Osteocyte (in vitro differentiated cells): ENCODE measurements around the gene NCOR1. TPM values are rescaled to one million over a fixed set of nuclear protein-coding genes. Genes with fewer than 3 reads are reported as not detected.
"Not testable (repeated sequence)": the region's sequence is repeated elsewhere in the genome, so short reads cannot be mapped to it uniquely, and the experiment has no call there.

Experiments used
- DNase-seq: peaks from one replicate; pipeline ENCODE4 v3.0.0; 2021; ENCODE audit warnings: mixed read lengths; ENCODE audit not compliant: unreplicated experiment; ENCODE audit errors: extremely low spot score
- H3K27ac Mint-ChIP-seq: one replicate; pipeline ENCODE4 v1.8.0; 2021; ENCODE audit warnings: mild to moderate bottlenecking, mixed read lengths; ENCODE audit not compliant: unreplicated experiment
- H3K27me3 Mint-ChIP-seq: one replicate; pipeline ENCODE4 v1.8.0; 2021; ENCODE audit warnings: mixed read lengths; ENCODE audit not compliant: unreplicated experiment
- H3K36me3 Mint-ChIP-seq: one replicate; pipeline ENCODE4 v1.8.0; 2021; ENCODE audit warnings: mixed read lengths; ENCODE audit not compliant: unreplicated experiment
- H3K4me1 Mint-ChIP-seq: one replicate; pipeline ENCODE4 v1.8.0; 2021; ENCODE audit warnings: mixed read lengths; ENCODE audit not compliant: unreplicated experiment
- H3K4me3 Mint-ChIP-seq: one replicate; pipeline ENCODE4 v1.8.0; 2021; ENCODE audit warnings: mild to moderate bottlenecking, moderate library complexity, mixed read lengths; ENCODE audit not compliant: unreplicated experiment
- H3K9me3 Mint-ChIP-seq: one replicate; pipeline ENCODE4 v1.8.0; 2021; ENCODE audit warnings: mixed read lengths; ENCODE audit not compliant: unreplicated experiment
- CTCF ChIP-seq: fragments of 200-600 bp; sonication (generic); IDR thresholded peaks from 2 replicates; pipeline ENCODE4 v1.5.0; 2021; ENCODE audit warnings: antibody characterized with exemption, mild to moderate bottlenecking, moderate library complexity
- total RNA-seq: library from RNA; stranded (reverse); gene quantifications from 2 replicates; pipeline ENCODE4 v1.2.1, GENCODE V29; 2021

Gene NCOR1
- total RNA-seq, 1 donor from 2014 or later, result 132 TPM

- Mint-ChIP-seq H3K9me3 (no peaks in the 10 kb centered on the region), H3K4me1 (peaks cover 2% of the 10 kb centered on the region), H3K36me3 (peaks cover 5% of the 10 kb centered on the region), H3K27ac (no peak overlapping the region), H3K4me3 (no peak overlapping the region), H3K27me3 (no peaks in the 10 kb centered on the region)
- DNase-seq, result no peak
- no peak for TF ChIP-seq CTCF
Measured at GRCh38 chr17:16232391-16232790, 17.1 kb upstream of the NCOR1 start.

GRCh38 chr17:16229912-16230561, 14.7 kb upstream of the NCOR1 start:
- H3K27me3 Mint-ChIP-seq, H3K9me3 Mint-ChIP-seq, H3K4me1 Mint-ChIP-seq, DNase-seq, H3K36me3 Mint-ChIP-seq, H3K27ac Mint-ChIP-seq, H3K4me3 Mint-ChIP-seq: not testable (repeated sequence)

GRCh38 chr17:16222406-16222805, 7.1 kb upstream of the NCOR1 start:
- H3K27ac Mint-ChIP-seq, result no peak overlapping the region
- no peak for DNase-seq
- H3K36me3 Mint-ChIP-seq, result peaks cover 4% of the 10 kb centered on the region
- H3K9me3 Mint-ChIP-seq, result no peaks in the 10 kb centered on the region
- no peaks in the 10 kb centered on the region for H3K27me3 Mint-ChIP-seq
- TF ChIP-seq CTCF, result no peak
- no peak overlapping the region for H3K4me3 Mint-ChIP-seq
- H3K4me1 Mint-ChIP-seq, result peaks cover 10% of the 10 kb centered on the region

GRCh38 chr17:16217002-16217635, 1.8 kb upstream of the NCOR1 start, which contains the start of gene PIGL:
Gene PIGL, plus strand, starts transcription at chr17:16217210. Its CDS starts 17 bp downstream, at chr17:16217227.
- no peaks in the 10 kb centered on the region for H3K27me3 Mint-ChIP-seq
- DNase-seq, result peak; percentile 93
- no peaks in the 10 kb centered on the region for H3K9me3 Mint-ChIP-seq
- H3K27ac Mint-ChIP-seq, result peak within 1 kb of the TSS; percentile 96
- TF ChIP-seq CTCF, result no peak
- peaks cover 42% of the 10 kb centered on the region for H3K4me1 Mint-ChIP-seq
- H3K4me3 Mint-ChIP-seq, result peak within 1 kb of the TSS; percentile 95
- H3K36me3 Mint-ChIP-seq, result no peaks in the 10 kb centered on the region

GRCh38 chr17:16216341-16217001, 1.1 kb upstream of the NCOR1 start:
- H3K27me3 Mint-ChIP-seq, H3K9me3 Mint-ChIP-seq, DNase-seq, H3K36me3 Mint-ChIP-seq: not testable (repeated sequence)
- H3K4me1 Mint-ChIP-seq, result peaks cover 45% of the 10 kb centered on the region
- peak overlapping the region; percentile 96 for H3K27ac Mint-ChIP-seq
- H3K4me3 Mint-ChIP-seq, result peak overlapping the region; percentile 95

GRCh38 chr17:16215965-16216316, 607 bp upstream of the NCOR1 start:
- Mint-ChIP-seq H3K9me3 (no peaks in the 10 kb centered on the region), H3K4me3 (peak overlapping the region; percentile 89), H3K27me3 (no peaks in the 10 kb centered on the region), H3K27ac (peak overlapping the region; percentile 96), H3K36me3 (no peaks in the 10 kb centered on the region), H3K4me1 (peaks cover 48% of the 10 kb centered on the region)
- no peak for TF ChIP-seq CTCF
- no peak for DNase-seq
